Occipital lobe (tissue), 2 donors: ENCODE measurements around the gene MEG3. TPM values are rescaled to one million over a fixed set of nuclear protein-coding genes. Genes with fewer than 3 reads are reported as not detected.

Experiments
- DNase-seq: peaks from one replicate; lab custom pipeline; 2025; lab: John Stamatoyannopoulos, UW
- total RNA-seq: library from RNA; depleted of rRNA; stranded (reverse); fragments of >200 nt; gene quantifications from one replicate; pipeline ENCODE4 v1.2.3, GENCODE V29; 2014

MEG3 gene
- total RNA-seq, 1 donor from 2014 or later, result 92.5 TPM

GRCh38 chr14:100880271-100881101 lies 54.6 kb downstream of the MEG3 start:
- DNase-seq, result no peak

- no peak for DNase-seq
Measured at GRCh38 chr14:100881211-100882025, 55.5 kb downstream of the MEG3 start.

GRCh38 chr14:100882026-100882967 lies 56.4 kb downstream of the MEG3 start:
- no peak for DNase-seq

- no peak for DNase-seq
Measured at GRCh38 chr14:100882991-100883788, 57.3 kb downstream of the MEG3 start.

- no peak for DNase-seq
Measured at GRCh38 chr14:100883789-100884101, 57.8 kb downstream of the MEG3 start.

- no peak for DNase-seq
Measured at GRCh38 chr14:100884456-100884855, 58.5 kb downstream of the MEG3 start.

- DNase-seq, result no peak
Measured at GRCh38 chr14:100885196-100885595, 59.3 kb downstream of the MEG3 start.

- no peak for DNase-seq
Measured at GRCh38 chr14:100885617-100886016, 59.7 kb downstream of the MEG3 start.

- DNase-seq, result no peak
Measured at GRCh38 chr14:100887728-100888335, 61.9 kb downstream of the MEG3 start.

GRCh38 chr14:100888789-100889315 lies 62.9 kb downstream of the MEG3 start:
- no peak for DNase-seq

- no peak for DNase-seq
Measured at GRCh38 chr14:100889641-100890040, 63.7 kb downstream of the MEG3 start.

GRCh38 chr14:100890061-100890850 lies 64.3 kb downstream of the MEG3 start:
- no peak for DNase-seq

- DNase-seq, result no peak
Measured at GRCh38 chr14:100891051-100891450, 65.1 kb downstream of the MEG3 start.

GRCh38 chr14:100891501-100892445 lies 65.9 kb downstream of the MEG3 start:
- no peak for DNase-seq

GRCh38 chr14:100892496-100893227 lies 66.7 kb downstream of the MEG3 start:
- DNase-seq, result no peak

GRCh38 chr14:100893228-100893601 lies 67.3 kb downstream of the MEG3 start:
- no peak for DNase-seq

- no peak for DNase-seq
Measured at GRCh38 chr14:100893760-100894159, 67.8 kb downstream of the MEG3 start.
